ENCODE measurements around the gene GCM1.

The GCM1 gene

DNA sequence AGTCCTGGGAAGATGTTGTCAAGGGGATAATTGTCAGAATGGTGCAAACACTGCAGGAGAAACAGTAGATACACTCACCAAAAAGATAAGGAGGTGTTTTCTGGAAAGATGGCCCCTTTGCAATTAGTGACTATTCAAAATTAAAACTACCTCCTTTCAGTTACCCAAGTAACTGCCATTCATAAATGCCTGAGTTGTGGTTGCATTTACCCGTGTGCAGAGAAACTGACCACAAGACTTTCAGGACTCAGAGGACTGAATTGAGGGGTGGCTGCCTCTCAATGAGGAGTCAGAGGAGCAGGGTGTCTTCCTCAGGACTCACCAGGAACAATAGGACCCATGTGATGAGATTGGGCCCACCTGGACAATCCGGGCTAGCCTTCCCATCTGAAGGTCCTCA, 39.0 kb downstream of the GCM1 start:
- TF ChIP-seq CTCF (IDR thresholded peaks at IDR 0.05; ENCODE audit: extremely low read depth, missing control alignments) = no peak
- no peak for DNase-seq (ENCODE audit: low spot score)

GRCh38 chr6:53107091-53107490, 41.5 kb downstream of the GCM1 start:
- TF ChIP-seq CTCF (IDR thresholded peaks at IDR 0.05; ENCODE audit: extremely low read depth, missing control alignments) = no peak
- no peak for DNase-seq (ENCODE audit: low spot score)

DNA sequence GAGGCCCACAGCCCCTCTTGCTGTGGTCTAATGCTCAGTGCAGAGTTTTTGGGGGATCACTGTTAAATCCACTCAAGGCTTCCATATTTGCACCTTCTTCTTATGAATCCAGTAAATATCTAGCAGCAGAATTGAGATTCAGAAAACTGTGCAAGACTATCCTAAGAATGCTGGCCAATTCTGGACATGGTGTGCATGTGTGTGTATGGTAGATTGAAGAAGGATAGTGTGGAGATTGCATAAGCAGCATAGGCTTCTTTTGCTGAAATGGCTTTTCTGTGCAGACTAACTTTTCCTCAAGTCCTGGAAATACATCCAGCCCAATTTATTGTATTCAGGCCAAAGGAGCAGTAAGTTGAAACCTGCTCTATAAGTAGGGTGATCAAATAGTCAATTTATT, 43.7 kb downstream of the GCM1 start:
- DNase-seq (ENCODE audit: low spot score) = no peak
- no peak for TF ChIP-seq CTCF (IDR thresholded peaks at IDR 0.05; ENCODE audit: extremely low read depth, missing control alignments)

GRCh38 chr6:53103993-53104675, 44.5 kb downstream of the GCM1 start:
- TF ChIP-seq CTCF (IDR thresholded peaks at IDR 0.05; ENCODE audit: extremely low read depth, missing control alignments) = no peak
- no peak for DNase-seq (ENCODE audit: low spot score)

GRCh38 chr6:53101006-53101405, 47.6 kb downstream of the GCM1 start:
- DNase-seq (ENCODE audit: low spot score) = no peak
- TF ChIP-seq CTCF (IDR thresholded peaks at IDR 0.05; ENCODE audit: extremely low read depth, missing control alignments) = no peak

GRCh38 chr6:53100561-53100960, 48.1 kb downstream of the GCM1 start:
- no peak for DNase-seq (ENCODE audit: low spot score)
- no peak for TF ChIP-seq CTCF (IDR thresholded peaks at IDR 0.05; ENCODE audit: extremely low read depth, missing control alignments)

DNA sequence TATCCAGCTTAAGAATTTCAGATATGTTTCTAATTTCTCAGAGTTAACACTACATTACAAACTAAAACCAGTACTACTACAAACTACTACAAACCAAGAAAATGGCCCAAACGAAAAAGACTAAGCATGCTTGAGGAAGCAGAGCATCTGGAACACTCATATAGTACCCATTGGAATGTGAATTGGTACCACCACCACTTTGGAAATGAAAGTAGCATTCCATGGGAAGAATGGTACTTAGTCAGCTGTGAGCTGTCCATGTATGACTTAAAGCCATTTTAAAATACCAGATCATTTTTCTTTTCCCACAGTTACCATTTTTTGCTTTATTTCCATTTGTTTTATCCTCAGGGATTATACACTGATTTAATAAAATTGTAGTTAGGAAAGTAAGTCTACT, 52.9 kb downstream of the GCM1 start:
- no peak for TF ChIP-seq CTCF (IDR thresholded peaks at IDR 0.05; ENCODE audit: extremely low read depth, missing control alignments)
- no peak for DNase-seq (ENCODE audit: low spot score)
